HL-60 (cell line): ENCODE data around the gene QSOX1.

ENCODE experiments used
- CTCF ChIP-seq: IDR thresholded peaks from one replicate; pipeline ENCODE4 v1.5.1; 2011; ENCODE audit warnings: low read length, control low read depth, inconsistent platforms; ENCODE audit not compliant: insufficient read depth
- GABPA ChIP-seq: IDR thresholded peaks from 2 replicates; pipeline ENCODE4 v1.6.1; 2012; ENCODE audit warnings: low read depth
- POLR2AphosphoS5 ChIP-seq: IDR thresholded peaks from 2 replicates; pipeline ENCODE4 v1.6.1; 2012; ENCODE audit warnings: low read depth
- SPI1 ChIP-seq: IDR thresholded peaks from 2 replicates; pipeline ENCODE4 v1.6.1; 2012; ENCODE audit warnings: low read depth, mild to moderate bottlenecking, borderline replicate concordance

GRCh38 chr1:180155182-180155682 is 563 bp downstream of the QSOX1 start:
- TF ChIP-seq POLR2AphosphoS5 (no peak), CTCF (no peak), GABPA (no peak), SPI1 (no peak)
